ENCODE data around the gene KIF11. TPM values are rescaled to one million over a fixed set of nuclear protein-coding genes. Genes with fewer than 3 reads are reported as not detected.
A peak's percentile ranks its signal among the peaks of the same experiment; 100 is the strongest.
"Not testable (repeated sequence)": the region's sequence is repeated elsewhere in the genome, so short reads cannot be mapped to it uniquely, and the experiment has no call there.

KIF11 gene
- total RNA-seq, 2 donors from 2014 or later, result 54.2 to 64.1 TPM

- H3K27ac Mint-ChIP-seq, result peak overlapping the region; percentile 37
- ATAC-seq (replicated peaks), result no peak
- peak overlapping the region; percentile 78 for H3K4me3 Mint-ChIP-seq
- no peaks in the 10 kb centered on the region for H3K36me3 Mint-ChIP-seq (ENCODE audit: low read depth)
- peaks cover 24% of the 10 kb centered on the region for H3K4me1 Mint-ChIP-seq
- no peaks in the 10 kb centered on the region for H3K27me3 Mint-ChIP-seq
- H3K9me3 Mint-ChIP-seq, result no peaks in the 10 kb centered on the region
Observed at GRCh38 chr10:92573091-92573797, 19.7 kb upstream of the KIF11 start.

- Mint-ChIP-seq H3K9me3 (no peaks in the 10 kb centered on the region), H3K27me3 (no peaks in the 10 kb centered on the region), H3K4me1 (peaks cover 24% of the 10 kb centered on the region), H3K27ac (peak within 1 kb of the TSS; percentile 82), H3K4me3 (peak within 1 kb of the TSS; percentile 78), H3K36me3 (ENCODE audit: low read depth) (no peaks in the 10 kb centered on the region)
- peak; percentile 81 for ATAC-seq (replicated peaks)
Observed at GRCh38 chr10:92573798-92574547, 19.0 kb upstream of the KIF11 start, which contains the start of gene IDE. IDE (minus strand) TSS chr10:92574093; CDS start chr10:92574019, 74 bp downstream.

GRCh38 chr10:92574548-92575261 is 18.2 kb upstream of the KIF11 start:
- peak overlapping the region; percentile 78 for H3K4me3 Mint-ChIP-seq
- ATAC-seq (replicated peaks), result peak; percentile 25

GRCh38 chr10:92575961-92576360 is 17.0 kb upstream of the KIF11 start:
- no peaks in the 10 kb centered on the region for H3K9me3 Mint-ChIP-seq
- no peaks in the 10 kb centered on the region for H3K36me3 Mint-ChIP-seq (ENCODE audit: low read depth)
- H3K4me1 Mint-ChIP-seq, result peaks cover 20% of the 10 kb centered on the region
- no peak overlapping the region for H3K27ac Mint-ChIP-seq
- no peak for ATAC-seq (replicated peaks)
- H3K4me3 Mint-ChIP-seq, result no peak overlapping the region
- no peaks in the 10 kb centered on the region for H3K27me3 Mint-ChIP-seq

More at GRCh38 chr10:92574548-92575261, 18.2 kb upstream of the KIF11 start:
- Mint-ChIP-seq H3K4me1 (peaks cover 24% of the 10 kb centered on the region), H3K9me3 (no peaks in the 10 kb centered on the region), H3K36me3 (ENCODE audit: low read depth) (no peaks in the 10 kb centered on the region), H3K27me3 (no peaks in the 10 kb centered on the region), H3K27ac (peak overlapping the region; percentile 82)

GRCh38 chr10:92582347-92582746 is 10.6 kb upstream of the KIF11 start:
- not testable (repeated sequence) for H3K27ac Mint-ChIP-seq; H3K4me3 Mint-ChIP-seq; H3K36me3 Mint-ChIP-seq (ENCODE audit: low read depth); H3K4me1 Mint-ChIP-seq; H3K9me3 Mint-ChIP-seq; H3K27me3 Mint-ChIP-seq; ATAC-seq (replicated peaks)

- H3K36me3 Mint-ChIP-seq (ENCODE audit: low read depth), result peaks cover 22% of the 10 kb centered on the region
- ATAC-seq (replicated peaks), result peak; percentile 0
- H3K27ac Mint-ChIP-seq, result peak overlapping the region; percentile 100
- H3K9me3 Mint-ChIP-seq, result no peaks in the 10 kb centered on the region
- peak overlapping the region; percentile 100 for H3K4me3 Mint-ChIP-seq
- no peaks in the 10 kb centered on the region for H3K27me3 Mint-ChIP-seq
- peaks cover 22% of the 10 kb centered on the region for H3K4me1 Mint-ChIP-seq
Observed at GRCh38 chr10:92590623-92591549, 2.0 kb upstream of the KIF11 start.

GRCh38 chr10:92591550-92592022 is 1.3 kb upstream of the KIF11 start:
- Mint-ChIP-seq H3K4me3 (peak overlapping the region; percentile 100), H3K27ac (peak overlapping the region; percentile 100)

GRCh38 chr10:92593619-92594588 is 974 bp downstream of the KIF11 start:
- Mint-ChIP-seq H3K4me3 (peak overlapping the region; percentile 100), H3K27me3 (no peaks in the 10 kb centered on the region), H3K36me3 (ENCODE audit: low read depth) (peaks cover 22% of the 10 kb centered on the region), H3K9me3 (no peaks in the 10 kb centered on the region), H3K4me1 (peaks cover 26% of the 10 kb centered on the region), H3K27ac (peak overlapping the region; percentile 100)
- no peak for ATAC-seq (replicated peaks)

More at GRCh38 chr10:92591550-92592022, 1.3 kb upstream of the KIF11 start:
- ATAC-seq (replicated peaks), result peak; percentile 90
- H3K27me3 Mint-ChIP-seq, result no peaks in the 10 kb centered on the region
- H3K4me1 Mint-ChIP-seq, result peaks cover 22% of the 10 kb centered on the region
- H3K9me3 Mint-ChIP-seq, result no peaks in the 10 kb centered on the region
- peaks cover 22% of the 10 kb centered on the region for H3K36me3 Mint-ChIP-seq (ENCODE audit: low read depth)

- Mint-ChIP-seq H3K4me3 (peak overlapping the region; percentile 100), H3K4me1 (peaks cover 21% of the 10 kb centered on the region), H3K9me3 (no peaks in the 10 kb centered on the region), H3K27ac (peak overlapping the region; percentile 4), H3K27me3 (no peaks in the 10 kb centered on the region), H3K36me3 (ENCODE audit: low read depth) (peaks cover 22% of the 10 kb centered on the region)
- ATAC-seq (replicated peaks), result no peak
Observed at GRCh38 chr10:92595505-92595904, 2.6 kb downstream of the KIF11 start.

GRCh38 chr10:92598321-92598720 is 5.4 kb downstream of the KIF11 start:
- no peak overlapping the region for H3K27ac Mint-ChIP-seq
- H3K27me3 Mint-ChIP-seq, result no peaks in the 10 kb centered on the region
- H3K4me1 Mint-ChIP-seq, result peaks cover 21% of the 10 kb centered on the region
- H3K9me3 Mint-ChIP-seq, result no peaks in the 10 kb centered on the region
- peaks cover 13% of the 10 kb centered on the region for H3K36me3 Mint-ChIP-seq (ENCODE audit: low read depth)
- ATAC-seq (replicated peaks), result no peak
- peak overlapping the region; percentile 11 for H3K4me3 Mint-ChIP-seq

GRCh38 chr10:92604841-92605240 is 11.9 kb downstream of the KIF11 start:
- H3K4me1 Mint-ChIP-seq, result peaks cover 26% of the 10 kb centered on the region
- no peaks in the 10 kb centered on the region for H3K9me3 Mint-ChIP-seq
- H3K27ac Mint-ChIP-seq, result no peak overlapping the region
- ATAC-seq (replicated peaks), result no peak
- peaks cover 44% of the 10 kb centered on the region for H3K36me3 Mint-ChIP-seq (ENCODE audit: low read depth)
- peak overlapping the region; percentile 35 for H3K4me3 Mint-ChIP-seq
- no peaks in the 10 kb centered on the region for H3K27me3 Mint-ChIP-seq

GRCh38 chr10:92615515-92615914 is 22.6 kb downstream of the KIF11 start:
- no peaks in the 10 kb centered on the region for H3K27me3 Mint-ChIP-seq
- no peaks in the 10 kb centered on the region for H3K4me1 Mint-ChIP-seq
- H3K4me3 Mint-ChIP-seq, result no peak overlapping the region
- no peak for ATAC-seq (replicated peaks)
- H3K36me3 Mint-ChIP-seq (ENCODE audit: low read depth), result peaks cover 55% of the 10 kb centered on the region
- H3K9me3 Mint-ChIP-seq, result no peaks in the 10 kb centered on the region
- no peak overlapping the region for H3K27ac Mint-ChIP-seq

- no peak overlapping the region for H3K27ac Mint-ChIP-seq
- H3K36me3 Mint-ChIP-seq (ENCODE audit: low read depth), result peaks cover 64% of the 10 kb centered on the region
- ATAC-seq (replicated peaks), result no peak
- no peaks in the 10 kb centered on the region for H3K4me1 Mint-ChIP-seq
- H3K9me3 Mint-ChIP-seq, result no peaks in the 10 kb centered on the region
- no peak overlapping the region for H3K4me3 Mint-ChIP-seq
- no peaks in the 10 kb centered on the region for H3K27me3 Mint-ChIP-seq
Observed at GRCh38 chr10:92619368-92619767, 26.4 kb downstream of the KIF11 start.
